Spleen (tissue), 11 donors: Measurements from ENCODE around the gene AKR1C8. TPM values are rescaled to one million over a fixed set of nuclear protein-coding genes. Genes with fewer than 3 reads are reported as not detected.
"Not testable (repeated sequence)": the region's sequence is repeated elsewhere in the genome, so short reads cannot be mapped to it uniquely, and the experiment has no call there.

Source experiments
- DNase-seq: peaks from one replicate; pipeline ENCODE4 v3.0.0-alpha.2; 2020
- H3K27ac ChIP-seq, 8 donors: fragments of 200-600 bp; sonication (generic) in 7 of 8; 1 replicate in 4 of 8; 2 replicates in 4 of 8; pipeline versions ENCODE4 v1.5.0 to v1.8.0; 2016 to 2021; ENCODE audit warnings: inconsistent platforms in 4 of 8, mild to moderate bottlenecking in 4 of 8, moderate library complexity in 1 of 8
- H3K27me3 ChIP-seq, 7 donors: fragments of 200-600 bp; sonication (generic) in 6 of 7; replicated peaks in 1 of 7; 1 replicate in 4 of 7; 2 replicates in 3 of 7; pipeline versions ENCODE4 v1.5.0 to v1.8.0; 2016 to 2021; ENCODE audit warnings: inconsistent platforms in 3 of 7, mild to moderate bottlenecking in 1 of 7
- H3K36me3 ChIP-seq, 6 donors: fragments of 200-600 bp; sonication (generic) in 5 of 6; 1 replicate in 4 of 6; 2 replicates in 2 of 6; pipeline versions ENCODE4 v1.5.0 to v1.8.0; 2016 to 2021; ENCODE audit warnings: inconsistent platforms in 2 of 6
- H3K4me1 ChIP-seq, 6 donors: fragments of 200-600 bp; sonication (generic) in 5 of 6; 1 replicate in 3 of 6; 2 replicates in 3 of 6; pipeline versions ENCODE4 v1.5.0 to v1.8.0; 2016 to 2021; ENCODE audit warnings: inconsistent platforms in 3 of 6
- H3K4me3 ChIP-seq, 8 donors: fragments of 200-600 bp; sonication (generic) in 7 of 8; 1 replicate in 4 of 8; 2 replicates in 4 of 8; pipeline versions ENCODE4 v1.5.0 to v1.8.0; 2016 to 2021; ENCODE audit warnings: inconsistent platforms in 4 of 8, mild to moderate bottlenecking in 4 of 8, moderate library complexity in 2 of 8
- H3K9me3 ChIP-seq, 8 donors: fragments of 200-600 bp; sonication (generic) in 7 of 8; 1 replicate in 4 of 8; 2 replicates in 4 of 8; pipeline versions ENCODE4 v1.5.0 to v1.8.0; 2016 to 2021; ENCODE audit warnings: inconsistent platforms in 4 of 8
- POLR2A ChIP-seq, 3 donors: fragments of 450-650 bp; IDR thresholded peaks; one replicate each; pipeline ENCODE4 v1.5.1; 2017; ENCODE audit warnings: antibody characterized with exemption in 3 of 3, mild to moderate bottlenecking in 1 of 3
- POLR2AphosphoS5 ChIP-seq, 3 donors: sonication (generic); formaldehyde crosslinking; IDR thresholded peaks; one replicate each; pipeline ENCODE4 v1.5.1; 2017; ENCODE audit warnings: antibody characterized with exemption in 3 of 3
- WGBS, 5 donors: extraction: QIAGEN DNeasy Blood & Tissue Kit in 3 of 5; methylation state at CpG; one replicate each; pipeline versions ENCODE4 v1.1.5 to v1.1.7; 2013 to 2018; 5-methylcytosine and 5-hydroxymethylcytosine counted together
- intact Hi-C: fragments of 100-400 bp; cut with DNase I; formaldehyde crosslinking; loops from one replicate; pipeline ENCODE4 v1.15.0; 2023; ENCODE audit warnings: low total_unique reads
- polyA plus RNA-seq, 3 donors: library from polyadenylated mRNA; stranded (reverse); fragments of 200-250 nt; gene quantifications; one replicate each; pipeline ENCODE4 v1.2.1, GENCODE V29; 2013
- total RNA-seq, 7 donors: library from RNA; depleted of rRNA in 3 of 7; stranded (reverse); fragments of >200 nt in 3 of 7; fragmentation: NEBNext Ultra II Directional in 4 of 7; extraction: Animal tissue kit (Norgen Biotek cat#: 25700) in 4 of 7; gene quantifications; one replicate each; pipeline versions ENCODE4 v1.1.0 to v1.2.1, GENCODE V29; 2016 to 2021
- TF ChIP-seq, protein P1 (sequence below), 11 experiments: fragments of 200-600 bp in 7 of 11; fragments of 450-650 bp in 4 of 11; sonication (generic) in 4 of 11; IDR thresholded peaks in 8 of 11; conservative IDR thresholded peaks in 3 of 11; 1 replicate in 7 of 11; 2 replicates in 4 of 11; pipeline versions ENCODE4 v1.4.0 to v1.8.0; 2016 to 2021; ENCODE audit warnings: antibody characterized with exemption in 11 of 11, inconsistent platforms in 4 of 11, mild to moderate bottlenecking in 1 of 11
- donor health status: healthy with polysubstance abuse.
- donor health status: DM: no; HTN: no; CAD: no; lungs with moderate emphysema.
- donor health status: DM: no; HTN: no; CAD: no.
- donor health status: Bipolar disorder and iron deficiency.
- donor health status: healthy.
- donor health status: DM: no; HTN: no; CAD: no.
- donor health status: DM: yes; HTN: yes; CAD: no.

Gene AKR1C8
- total and polyA plus RNA-seq, 10 donors, result 0.23 to 0.26 TPM; not detected in 8

DNA sequence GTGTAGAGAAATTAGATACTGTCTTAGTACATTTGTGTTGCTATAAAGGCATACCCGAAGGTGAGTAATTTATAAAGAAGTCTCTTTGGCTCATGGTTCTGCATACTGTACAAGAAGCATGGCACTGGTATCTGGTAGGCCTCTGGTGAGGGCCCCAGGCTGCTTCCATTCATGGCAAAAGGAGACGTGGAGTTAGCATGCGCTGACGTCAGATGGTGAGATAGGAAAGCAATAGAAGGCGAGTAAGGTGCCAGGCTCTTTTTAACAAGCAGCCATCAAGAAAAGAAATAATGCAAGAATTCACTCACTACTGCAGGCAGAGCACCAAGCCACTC is 38.1 kb downstream of the AKR1C8 start:
- DNase-seq, result no peak
- H3K4me3 ChIP-seq, result no peak overlapping the region
- H3K9me3 ChIP-seq, result peaks cover 0 to 31% (median 11%) of the 10 kb centered on the region in 8 donors
- H3K36me3 ChIP-seq, result no peaks in the 10 kb centered on the region
- no peak overlapping the region for H3K27ac ChIP-seq
- intact Hi-C loops, result no loop called here
- no peaks in the 10 kb centered on the region for H3K27me3 ChIP-seq
- no peaks in the 10 kb centered on the region for H3K4me1 ChIP-seq
- WGBS, 5 donors, result 81 to 87% (median 82%) methylated on average over 5 of the region's 5 CpGs
- TF ChIP-seq, protein P1, sequence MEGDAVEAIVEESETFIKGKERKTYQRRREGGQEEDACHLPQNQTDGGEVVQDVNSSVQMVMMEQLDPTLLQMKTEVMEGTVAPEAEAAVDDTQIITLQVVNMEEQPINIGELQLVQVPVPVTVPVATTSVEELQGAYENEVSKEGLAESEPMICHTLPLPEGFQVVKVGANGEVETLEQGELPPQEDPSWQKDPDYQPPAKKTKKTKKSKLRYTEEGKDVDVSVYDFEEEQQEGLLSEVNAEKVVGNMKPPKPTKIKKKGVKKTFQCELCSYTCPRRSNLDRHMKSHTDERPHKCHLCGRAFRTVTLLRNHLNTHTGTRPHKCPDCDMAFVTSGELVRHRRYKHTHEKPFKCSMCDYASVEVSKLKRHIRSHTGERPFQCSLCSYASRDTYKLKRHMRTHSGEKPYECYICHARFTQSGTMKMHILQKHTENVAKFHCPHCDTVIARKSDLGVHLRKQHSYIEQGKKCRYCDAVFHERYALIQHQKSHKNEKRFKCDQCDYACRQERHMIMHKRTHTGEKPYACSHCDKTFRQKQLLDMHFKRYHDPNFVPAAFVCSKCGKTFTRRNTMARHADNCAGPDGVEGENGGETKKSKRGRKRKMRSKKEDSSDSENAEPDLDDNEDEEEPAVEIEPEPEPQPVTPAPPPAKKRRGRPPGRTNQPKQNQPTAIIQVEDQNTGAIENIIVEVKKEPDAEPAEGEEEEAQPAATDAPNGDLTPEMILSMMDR (IDR thresholded peaks at IDR 0.05 in 8 of 11, conservative IDR thresholded peaks at IDR 0.05 in 3 of 11), result no peak
- TF ChIP-seq POLR2AphosphoS5 (IDR thresholded peaks at IDR 0.05) (no peak), POLR2A (IDR thresholded peaks at IDR 0.05) (no peak)

DNA sequence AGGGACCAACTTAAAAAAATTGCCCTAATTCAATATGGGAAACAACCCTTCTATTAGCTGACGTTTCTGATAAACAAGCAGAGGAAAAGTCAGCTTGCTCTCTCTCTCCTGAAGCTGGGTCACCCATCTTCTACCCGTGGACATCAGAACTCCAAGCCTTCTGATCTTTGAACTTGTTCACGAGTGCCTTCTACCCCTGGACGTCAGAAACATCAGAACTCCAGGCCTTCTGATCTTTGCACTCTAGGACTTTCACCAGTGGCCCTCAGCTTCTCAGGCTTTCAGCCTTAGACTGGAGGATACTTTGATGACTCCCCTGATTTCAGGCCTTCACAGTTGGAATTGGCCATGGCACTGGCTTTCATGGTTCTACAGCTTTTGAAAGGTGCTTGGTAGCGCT is 41.8 kb downstream of the AKR1C8 start:
- H3K9me3 ChIP-seq, result peaks cover 0 to 20% (median 7%) of the 10 kb centered on the region in 8 donors
- WGBS, 5 donors, result 81 to 82% (median 82%) methylated on average over 5 of the region's 5 CpGs
- no peak for TF ChIP-seq POLR2AphosphoS5 (IDR thresholded peaks at IDR 0.05)
- TF ChIP-seq POLR2A (IDR thresholded peaks at IDR 0.05), result no peak
- TF ChIP-seq, protein P1 (IDR thresholded peaks at IDR 0.05 in 8 of 11, conservative IDR thresholded peaks at IDR 0.05 in 3 of 11), result no peak
- no peaks in the 10 kb centered on the region for H3K27me3 ChIP-seq
- H3K27ac ChIP-seq, result no peak overlapping the region
- DNase-seq, result no peak
- no peaks in the 10 kb centered on the region for H3K36me3 ChIP-seq
- no peaks in the 10 kb centered on the region for H3K4me1 ChIP-seq
- H3K4me3 ChIP-seq, result no peak overlapping the region
- intact Hi-C loops, result no loop called here

DNA sequence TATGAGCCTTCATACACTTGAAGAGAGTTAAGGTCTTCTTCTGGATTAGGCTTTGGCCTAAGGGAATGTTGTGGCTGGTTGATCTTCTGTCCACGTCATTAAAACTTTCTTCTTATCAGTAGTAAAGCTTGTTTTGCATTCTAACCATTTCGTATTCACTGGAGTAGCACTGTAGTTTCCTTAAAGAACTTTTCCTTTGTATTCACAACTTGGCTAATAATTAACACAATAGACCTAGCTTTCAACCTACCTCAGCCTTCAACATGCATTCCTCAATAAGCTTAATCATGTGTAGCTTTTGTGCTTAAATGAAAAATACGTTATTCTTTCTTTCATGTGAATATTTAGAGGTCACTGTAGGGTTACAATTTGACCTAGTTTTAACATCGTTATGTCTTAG is 42.8 kb downstream of the AKR1C8 start:
- intact Hi-C loops, result no loop called here
- Histone ChIP-seq H3K27ac (no peak overlapping the region), H3K4me3 (no peak overlapping the region), H3K36me3 (no peaks in the 10 kb centered on the region), H3K4me1 (no peaks in the 10 kb centered on the region), H3K9me3 (peaks cover 0 to 27% (median 16%) of the 10 kb centered on the region in 8 donors), H3K27me3 (no peaks in the 10 kb centered on the region)
- TF ChIP-seq, protein P1 (IDR thresholded peaks at IDR 0.05 in 8 of 11, conservative IDR thresholded peaks at IDR 0.05 in 3 of 11), result no peak
- no peak for TF ChIP-seq POLR2A (IDR thresholded peaks at IDR 0.05)
- TF ChIP-seq POLR2AphosphoS5 (IDR thresholded peaks at IDR 0.05), result no peak
- no peak for DNase-seq
- WGBS, 5 donors, result 68 to 81% (median 74%) methylated on average over 4 of the region's 4 CpGs

DNA sequence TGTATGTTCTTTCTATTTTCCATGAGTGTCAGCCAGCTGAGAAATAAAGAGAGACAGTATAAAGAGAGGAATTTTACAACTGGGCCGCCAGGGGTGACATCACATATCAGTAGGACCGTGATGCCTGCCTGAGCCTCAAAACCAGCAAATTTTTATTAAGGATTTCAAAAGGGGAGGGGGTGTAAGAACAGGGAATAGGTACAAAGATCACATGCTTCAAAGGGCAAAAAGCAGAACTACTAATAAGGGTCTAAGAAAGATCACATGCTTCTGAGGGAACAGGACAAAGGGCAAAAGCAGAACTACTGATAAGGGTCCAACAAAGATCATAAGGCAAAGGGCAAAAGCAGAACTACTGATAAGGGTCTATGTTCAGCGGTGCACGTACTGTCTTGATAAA is 47.3 kb downstream of the AKR1C8 start:
- H3K36me3 ChIP-seq, H3K4me3 ChIP-seq, H3K4me1 ChIP-seq, H3K27me3 ChIP-seq, intact Hi-C loops, DNase-seq, H3K27ac ChIP-seq: not testable (repeated sequence)
- peaks cover 6 to 54% (median 36%) of the 10 kb centered on the region in 8 donors for H3K9me3 ChIP-seq
- WGBS, 5 donors, result 29 to 77% (median 40%) methylated on average over 4 of the region's 4 CpGs

DNA sequence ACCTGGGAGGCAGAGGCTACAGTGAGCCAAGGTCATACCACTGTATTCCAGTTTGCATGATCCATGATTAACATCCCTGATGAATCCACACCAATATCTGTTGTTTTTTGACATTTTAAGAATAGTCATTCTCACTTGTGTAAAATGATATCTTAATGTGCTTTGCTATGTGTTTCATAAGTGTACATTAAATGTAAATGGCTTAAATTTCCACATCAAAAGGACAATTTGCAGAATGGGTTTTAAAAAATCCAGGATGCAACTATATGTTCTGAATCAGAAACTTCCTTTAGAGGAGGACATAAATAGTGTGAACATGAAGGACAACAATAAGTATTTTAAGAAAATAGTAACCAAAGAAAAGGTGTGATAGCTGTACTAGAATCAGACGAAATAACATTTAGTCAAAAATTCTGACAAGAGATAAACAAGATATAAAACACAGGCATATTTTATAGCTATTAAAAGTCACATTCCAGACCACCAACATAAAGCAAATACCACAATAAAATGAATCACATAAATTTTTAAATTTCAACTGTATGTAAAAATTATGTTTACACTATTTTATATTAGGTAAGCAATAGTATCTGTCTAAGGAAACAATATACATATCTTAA is 48.4 kb downstream of the AKR1C8 start:
- H3K27ac ChIP-seq, result no peak overlapping the region
- no peaks in the 10 kb centered on the region for H3K4me1 ChIP-seq
- H3K9me3 ChIP-seq, result peaks cover 6 to 54% (median 36%) of the 10 kb centered on the region in 8 donors
- TF ChIP-seq POLR2AphosphoS5 (IDR thresholded peaks at IDR 0.05), result no peak
- TF ChIP-seq POLR2A (IDR thresholded peaks at IDR 0.05), result no peak
- TF ChIP-seq, protein P1 (IDR thresholded peaks at IDR 0.05 in 8 of 11, conservative IDR thresholded peaks at IDR 0.05 in 3 of 11), result no peak
- no peaks in the 10 kb centered on the region for H3K36me3 ChIP-seq
- no peak overlapping the region for H3K4me3 ChIP-seq
- no peak for DNase-seq
- WGBS, 5 donors, result 83 to 96% (median 88%) methylated on average over 1 of the region's 1 CpG
- intact Hi-C loops, result no loop called here
- H3K27me3 ChIP-seq, result no peaks in the 10 kb centered on the region
